Psoas muscle (tissue), 8 donors: ENCODE measurements around the gene ATAD2B. TPM values are rescaled to one million over a fixed set of nuclear protein-coding genes. Genes with fewer than 3 reads are reported as not detected.
"Not testable (repeated sequence)": the region's sequence is repeated elsewhere in the genome, so short reads cannot be mapped to it uniquely, and the experiment has no call there.

Experiments used
- ATAC-seq, 4 donors: fragments of 200-7000 bp; cut with Tn5 transposase; one replicate each; pipeline ENCODE4 v1.9.1; 2020; ENCODE audit warnings: moderate library complexity in 3 of 4, mild to moderate bottlenecking in 2 of 4
- DNase-seq, 2 donors: peaks; one replicate each; pipeline ENCODE4 v3.0.0-alpha.2; 2020
- H3K27ac ChIP-seq: fragments of 200-600 bp; one replicate; pipeline ENCODE4 v1.8.0; 2022
- H3K27me3 ChIP-seq, 3 donors: fragments of 200-600 bp in 1 of 3; one replicate each; pipeline versions ENCODE4 v1.6.1 to v1.8.0; 2013 to 2022; ENCODE audit warnings: low read length in 2 of 3, mild to moderate bottlenecking in 2 of 3, moderate library complexity in 1 of 3; ENCODE audit not compliant: insufficient read depth in 3 of 3
- H3K36me3 ChIP-seq, 2 donors: fragments of 200-600 bp in 1 of 2; one replicate each; pipeline versions ENCODE4 v1.6.1 to v1.8.0; 2013 to 2022; ENCODE audit warnings: low read depth in 1 of 2, mild to moderate bottlenecking in 1 of 2, moderate library complexity in 1 of 2; ENCODE audit not compliant: insufficient read depth in 1 of 2
- H3K4me1 ChIP-seq: fragments of 200-600 bp; one replicate; pipeline ENCODE4 v1.8.0; 2022
- H3K4me3 ChIP-seq: fragments of 200-600 bp; one replicate; pipeline ENCODE4 v1.8.0; 2022; ENCODE audit warnings: mild to moderate bottlenecking
- H3K9me3 ChIP-seq: fragments of 200-600 bp; one replicate; pipeline ENCODE4 v1.8.0; 2022
- WGBS, 3 donors: extraction: QIAGEN DNeasy Blood & Tissue Kit; methylation state at CpG; one replicate each; pipeline versions ENCODE4 v1.1.6 to v1.1.7; 2013; 5-methylcytosine and 5-hydroxymethylcytosine counted together
- intact Hi-C, 2 donors: fragments of 100-400 bp; cut with DNase I; formaldehyde crosslinking; loops; one replicate each; pipeline versions ENCODE4 v1.11.0 to v1.14.2; 2022
- long read RNA-seq, 2 donors: library from polyadenylated mRNA; unstranded; transcript quantifications; one replicate each; pipeline ENCODE4 v2.0.0, GENCODE V29; 2021
- polyA plus RNA-seq, 3 donors: library from polyadenylated mRNA; stranded (reverse); fragments of 200-250 nt; gene quantifications; one replicate each; pipeline ENCODE4 v1.2.3, GENCODE V29; 2013
- total RNA-seq, 4 donors: library from RNA; stranded (reverse); fragmentation: NEBNext Ultra II Directional in 2 of 4; extraction: Animal tissue kit (Norgen Biotek cat#: 25700) in 2 of 4; gene quantifications; one replicate each; pipeline versions ENCODE4 v1.2.1 to v1.2.4, GENCODE V29; 2021 to 2023
- TF ChIP-seq, protein P1 (sequence below): fragments of 200-600 bp; IDR thresholded peaks from one replicate; pipeline ENCODE4 v1.8.0; 2022; ENCODE audit warnings: antibody characterized with exemption
- donor health status: healthy with polysubstance abuse.
- donor health status: DM: no; HTN: no; CAD: no; lungs with moderate emphysema.
- donor health status: Bipolar disorder and iron deficiency.
- donor health status: healthy.
- donor health status: DM: yes; HTN: yes; CAD: no.
- donor health status: DM: no; HTN: no; CAD: no.
- donor health status: DM: no; HTN: no; CAD: no.
- donor health status: DM: yes; HTN: yes; CAD: no.

ATAD2B gene
- total RNA-seq (10 to 100 TPM in 1 of 4 donors, 1 to 10 TPM in 3; 7.7 to 12.5 (median 8.4) TPM), polyA plus RNA-seq (1 to 10 TPM; 2.6 to 5.6 (median 3.0) TPM)
- long read RNA-seq, donor 1, full-length matches to known transcripts: 1 of 6 reads
- long read RNA-seq, donor 1, partial matches to known transcripts: 3 of 6 reads
- long read RNA-seq, donor 1, other reads (novel, unspliced or antisense): 2 of 6 reads
- long read RNA-seq, donor 2, partial matches to known transcripts: 3 of 11 reads
- long read RNA-seq, donor 2, other reads (novel, unspliced or antisense): 8 of 11 reads

DNA sequence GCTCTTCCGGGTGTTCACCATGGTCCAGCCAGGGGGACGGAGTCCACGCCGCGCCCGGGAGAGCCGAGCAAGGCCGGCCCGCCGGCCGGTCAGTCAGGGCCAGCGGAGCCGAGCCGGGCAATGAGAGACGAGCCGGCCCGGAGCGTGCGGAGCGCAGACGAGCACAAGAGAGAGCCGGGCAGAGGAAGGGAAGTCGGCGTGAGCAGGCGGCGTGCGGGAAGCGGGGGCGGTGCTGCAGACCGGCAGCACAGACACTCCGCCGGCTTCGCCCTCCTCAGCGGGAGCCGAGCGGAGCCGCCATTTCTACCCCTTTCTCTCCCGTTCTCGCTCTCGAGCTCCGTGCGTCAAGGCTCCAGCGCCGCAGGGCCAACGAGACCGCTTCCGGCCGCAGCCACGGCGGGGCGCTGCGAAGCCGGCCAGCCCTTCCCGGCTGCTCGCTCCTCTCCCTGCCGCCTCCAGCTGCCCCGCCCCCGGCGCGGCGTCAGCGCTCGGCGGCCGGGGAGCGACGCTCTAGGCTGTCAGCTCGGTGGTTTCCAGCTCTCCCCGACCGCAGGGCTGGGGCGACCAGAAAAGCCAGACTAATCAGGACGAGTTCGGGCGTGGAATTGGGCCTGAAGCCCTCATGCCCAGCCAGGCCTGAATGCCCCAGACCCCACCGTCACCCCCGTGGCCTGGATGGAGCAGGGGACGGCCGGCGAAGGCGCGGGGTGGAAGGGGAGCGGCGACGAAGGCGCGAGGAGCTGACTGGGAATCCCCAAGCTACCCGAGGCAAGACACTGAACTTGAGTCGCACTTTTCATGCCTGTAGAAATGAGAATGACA, at the start of gene ATAD2B:
ATAD2B (minus strand) TSS at position 374 of the 822 bp plus-strand sequence; CDS start at position 21, 353 bp downstream.
- 0% methylated on average over 63 to 88 of the region's 88 CpGs for WGBS, 3 donors
- peak; percentile 95 to 96 (median 96) for ATAC-seq
- Histone ChIP-seq H3K36me3 (peaks cover 0 to 13% of the 10 kb centered on the region in 2 donors), H3K9me3 (no peaks in the 10 kb centered on the region), H3K27ac (peak within 1 kb of the TSS; percentile 99), H3K27me3 (no peaks in the 10 kb centered on the region), H3K4me3 (peak within 1 kb of the TSS; percentile 98), H3K4me1 (peaks cover 41% of the 10 kb centered on the region)
- intact Hi-C loops: loop anchor here (2.0 to 5.0 kb wide), 3 partner anchors 14 to 155 kb away; partner anchors contain the start of genes SF3B6 (in 1 of the 2), TP53I3 (in 1 of the 2) and UBXN2A (in 1 of the 2)
- TF ChIP-seq, protein P1, sequence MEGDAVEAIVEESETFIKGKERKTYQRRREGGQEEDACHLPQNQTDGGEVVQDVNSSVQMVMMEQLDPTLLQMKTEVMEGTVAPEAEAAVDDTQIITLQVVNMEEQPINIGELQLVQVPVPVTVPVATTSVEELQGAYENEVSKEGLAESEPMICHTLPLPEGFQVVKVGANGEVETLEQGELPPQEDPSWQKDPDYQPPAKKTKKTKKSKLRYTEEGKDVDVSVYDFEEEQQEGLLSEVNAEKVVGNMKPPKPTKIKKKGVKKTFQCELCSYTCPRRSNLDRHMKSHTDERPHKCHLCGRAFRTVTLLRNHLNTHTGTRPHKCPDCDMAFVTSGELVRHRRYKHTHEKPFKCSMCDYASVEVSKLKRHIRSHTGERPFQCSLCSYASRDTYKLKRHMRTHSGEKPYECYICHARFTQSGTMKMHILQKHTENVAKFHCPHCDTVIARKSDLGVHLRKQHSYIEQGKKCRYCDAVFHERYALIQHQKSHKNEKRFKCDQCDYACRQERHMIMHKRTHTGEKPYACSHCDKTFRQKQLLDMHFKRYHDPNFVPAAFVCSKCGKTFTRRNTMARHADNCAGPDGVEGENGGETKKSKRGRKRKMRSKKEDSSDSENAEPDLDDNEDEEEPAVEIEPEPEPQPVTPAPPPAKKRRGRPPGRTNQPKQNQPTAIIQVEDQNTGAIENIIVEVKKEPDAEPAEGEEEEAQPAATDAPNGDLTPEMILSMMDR: peak; percentile 90
- DNase-seq: peak; percentile 91 to 96

DNA sequence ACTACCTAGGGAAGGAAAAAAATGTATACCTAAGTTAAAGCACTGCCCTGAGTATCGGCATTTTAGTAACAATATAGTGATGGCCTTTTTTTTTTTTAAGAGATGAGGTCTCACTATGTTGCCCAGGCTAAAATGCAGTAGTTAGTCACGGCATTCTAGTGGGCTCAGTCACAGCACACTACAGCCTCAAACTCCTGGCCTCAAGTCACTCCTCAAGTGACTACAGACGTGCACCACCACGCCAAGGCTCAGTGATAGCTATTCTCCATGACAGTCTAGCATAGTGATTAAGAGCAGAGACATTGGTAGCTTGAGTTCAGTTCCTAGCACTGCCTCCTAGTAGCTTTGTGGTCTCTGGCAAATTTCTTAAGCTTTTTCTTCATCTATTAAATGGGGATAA, 40.9 kb upstream of the ATAD2B start:
- no peaks in the 10 kb centered on the region for H3K27me3 ChIP-seq
- H3K4me3 ChIP-seq: no peak overlapping the region
- intact Hi-C loops: no loop called here
- H3K27ac ChIP-seq: no peak overlapping the region
- H3K9me3 ChIP-seq: no peaks in the 10 kb centered on the region
- no peak for ATAC-seq
- TF ChIP-seq, protein P1: no peak
- no peak for DNase-seq
- peaks cover 4 to 32% of the 10 kb centered on the region in 2 donors for H3K36me3 ChIP-seq
- no peaks in the 10 kb centered on the region for H3K4me1 ChIP-seq
- 95 to 97% (median 95%) methylated on average over 4 of the region's 4 CpGs for WGBS, 3 donors

DNA sequence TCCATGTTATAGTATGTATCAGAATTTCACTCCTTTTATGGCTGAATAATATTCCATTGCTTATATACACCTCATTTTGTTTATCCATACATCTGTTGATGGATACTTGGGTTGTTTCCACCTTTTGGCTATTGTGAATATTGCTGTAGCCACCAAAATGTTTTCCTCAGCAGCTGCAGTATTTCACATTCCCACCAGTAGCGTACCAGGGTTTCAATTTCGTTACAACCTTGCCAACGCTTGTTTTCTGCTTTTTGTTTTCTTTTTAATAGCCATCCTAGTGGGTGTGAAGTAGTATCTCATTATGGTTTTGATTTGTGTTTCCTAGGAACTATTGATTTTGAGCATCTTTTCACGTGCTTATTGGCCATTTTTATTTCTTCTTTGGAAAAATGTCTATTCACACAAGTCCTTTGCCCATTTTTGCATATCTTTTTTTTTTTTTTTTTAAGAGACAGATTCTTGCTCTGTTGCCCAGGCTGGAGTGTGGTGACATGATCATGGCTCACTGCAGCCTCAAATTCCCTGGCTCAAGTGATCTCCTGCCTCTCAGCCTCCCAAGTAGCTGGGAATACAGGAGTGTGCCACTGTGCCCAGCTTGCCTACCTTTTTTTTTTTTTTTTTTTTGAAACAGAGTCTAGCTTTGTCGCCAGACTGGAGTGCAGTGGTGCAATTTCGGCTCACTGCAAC, 27.5 kb upstream of the ATAD2B start:
- no peaks in the 10 kb centered on the region for H3K9me3 ChIP-seq
- H3K27ac ChIP-seq: no peak overlapping the region
- no peak for DNase-seq
- intact Hi-C loops: no loop called here
- peaks cover 8% of the 10 kb centered on the region for H3K4me1 ChIP-seq
- TF ChIP-seq, protein P1: peak; percentile 7
- no peaks in the 10 kb centered on the region for H3K27me3 ChIP-seq
- WGBS, 3 donors: 56 to 79% (median 66%) methylated on average over 6 of the region's 6 CpGs
- H3K36me3 ChIP-seq: peaks cover 0 to 16% of the 10 kb centered on the region in 2 donors
- H3K4me3 ChIP-seq: no peak overlapping the region
- peak in 3 of 4 donors; percentile 43 to 71 (median 53) for ATAC-seq

DNA sequence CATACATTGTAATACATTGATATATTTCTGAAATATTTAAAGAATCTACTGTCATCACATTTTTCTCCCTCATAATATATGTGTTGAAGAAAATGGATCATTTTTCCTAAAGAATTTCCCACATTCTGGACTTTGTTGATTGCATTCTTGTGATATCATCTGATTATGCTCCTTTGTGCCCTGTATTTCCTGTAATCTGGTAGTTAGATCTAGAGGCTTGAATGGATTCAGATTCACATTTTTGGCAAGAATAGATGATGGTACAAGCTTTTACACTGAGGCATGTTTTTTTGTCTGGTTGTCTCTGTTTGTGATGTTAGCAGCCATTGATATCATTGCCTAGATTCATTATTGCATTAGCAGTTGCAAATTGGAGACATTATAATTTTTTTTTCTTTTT, 26.7 kb upstream of the ATAD2B start:
- Histone ChIP-seq H3K27me3 (no peaks in the 10 kb centered on the region), H3K9me3 (no peaks in the 10 kb centered on the region), H3K36me3 (peaks cover 0 to 9% of the 10 kb centered on the region in 2 donors), H3K4me1 (peaks cover 8% of the 10 kb centered on the region), H3K4me3 (no peak overlapping the region), H3K27ac (no peak overlapping the region)
- intact Hi-C loops: no loop called here
- no peak for DNase-seq
- ATAC-seq: no peak
- TF ChIP-seq, protein P1: no peak

DNA sequence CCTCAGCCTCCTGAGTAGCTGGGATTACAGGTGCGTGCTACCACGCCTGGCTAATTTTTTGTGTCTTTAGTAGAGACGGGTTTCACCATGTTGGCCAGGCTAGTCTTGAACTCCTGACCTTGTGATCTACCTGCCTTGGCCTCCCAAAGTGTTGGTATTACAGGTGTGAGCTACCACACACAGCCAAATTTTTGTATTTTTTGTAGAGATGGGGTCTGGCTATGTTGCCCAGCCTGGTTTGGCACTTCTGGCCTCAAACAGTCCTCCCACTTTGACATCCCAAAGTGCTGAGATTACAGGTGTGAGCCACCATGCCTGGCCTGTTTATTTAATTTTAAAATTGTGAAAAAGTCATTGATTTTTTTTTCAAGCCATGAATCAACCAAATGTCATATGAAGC, 25.6 kb upstream of the ATAD2B start:
- H3K36me3 ChIP-seq, ATAC-seq, H3K9me3 ChIP-seq, H3K4me3 ChIP-seq, intact Hi-C loops, H3K27me3 ChIP-seq, DNase-seq, H3K27ac ChIP-seq: not testable (repeated sequence)
- WGBS, 3 donors: 97 to 98% (median 97%) methylated on average over 3 of the region's 3 CpGs
- peaks cover 11% of the 10 kb centered on the region for H3K4me1 ChIP-seq
